22Rv1 (cell line): ENCODE data around the gene ASB4.
"Not testable (repeated sequence)": the region's sequence is repeated elsewhere in the genome, so short reads cannot be mapped to it uniquely, and the experiment has no call there.

Experiments
- H3K27ac ChIP-seq: fragments of 450-650 bp; 2 replicates; pipeline ENCODE4 v1.5.1; 2017
- CTCF ChIP-seq: fragments of 450-650 bp; IDR thresholded peaks from 2 replicates; pipeline ENCODE4 v1.5.1; 2017; ENCODE audit warnings: mild to moderate bottlenecking
- ZFX ChIP-seq: fragments of 450-650 bp; IDR thresholded peaks from 2 replicates; pipeline ENCODE4 v1.6.1; 2017; ENCODE audit warnings: antibody characterized with exemption, borderline replicate concordance

The ASB4 gene

GRCh38 chr7:95493247-95493646 lies 7.5 kb downstream of the ASB4 start:
- H3K27ac ChIP-seq = no peak overlapping the region
- TF ChIP-seq ZFX (no peak), CTCF (no peak)

GRCh38 chr7:95493844-95494243 lies 8.1 kb downstream of the ASB4 start:
- TF ChIP-seq ZFX (no peak), CTCF (no peak)
- no peak overlapping the region for H3K27ac ChIP-seq

- no peak overlapping the region for H3K27ac ChIP-seq
- TF ChIP-seq CTCF (no peak), ZFX (no peak)
Observed at GRCh38 chr7:95501261-95501832, 15.6 kb downstream of the ASB4 start.

GRCh38 chr7:95502403-95502802 lies 16.7 kb downstream of the ASB4 start:
- no peak overlapping the region for H3K27ac ChIP-seq

GRCh38 chr7:95503271-95504131 lies 17.8 kb downstream of the ASB4 start:
- H3K27ac ChIP-seq = no peak overlapping the region

More at GRCh38 chr7:95502403-95502802, 16.7 kb downstream of the ASB4 start:
- TF ChIP-seq ZFX (no peak), CTCF (no peak)

GRCh38 chr7:95504132-95504588 lies 18.4 kb downstream of the ASB4 start:
- H3K27ac ChIP-seq = not testable (repeated sequence)

More at GRCh38 chr7:95503271-95504131, 17.8 kb downstream of the ASB4 start:
- TF ChIP-seq CTCF = no peak
- TF ChIP-seq ZFX = no peak

- TF ChIP-seq CTCF = no peak
- no peak for TF ChIP-seq ZFX
- no peak overlapping the region for H3K27ac ChIP-seq
Observed at GRCh38 chr7:95508780-95509179, 23.0 kb downstream of the ASB4 start.
